Measurements from ENCODE around the gene UNC13B. TPM values are rescaled to one million over a fixed set of nuclear protein-coding genes. Genes with fewer than 3 reads are reported as not detected.

The UNC13B gene
- total and polyA plus RNA-seq, 2 of the 8 experiments (the other 6 are each of a cell fraction or from before 2014, with no cell fraction given) = 23.1 to 51.7 TPM

GRCh38 chr9:35115680-35116538 is 45.9 kb upstream of the UNC13B start, which contains the start of gene ATOSB:
TSS of gene ATOSB (minus strand) at chr9:35115862. CDS start at chr9:35108274, 7,588 bp downstream.
- CTCF ChIA-PET (ENCODE audit: partially characterized antibody) = interaction anchor here (1.4 to 5.5 kb wide), 12 partner anchors 12 to 357 kb away, joined by 3 to 26 read pairs (median 4); no protein-coding TSS in a partner anchor
- TF ChIP-seq TAF1 (IDR thresholded peaks at IDR 0.05; ENCODE audit: low read depth, low read length) (peak; percentile 53; the same call in 1 of the 2 replicates), JUN (IDR thresholded peaks at IDR 0.05; ENCODE audit: low read depth, low read length) (no peak), SIN3A (conservative IDR thresholded peaks at IDR 0.05 in 1 of 2, IDR thresholded peaks at IDR 0.05 in 1 of 2; ENCODE audit: low read depth in 1 of 2, low read length in 2 of 2) (peak; percentile 66 to 84; a peak in 2 of 4 replicates), SP4 (IDR thresholded peaks at IDR 0.05; ENCODE audit: low read length) (0 out of 2 replicates have a peak, but pooled peaks have one; percentile 24), CREB1 (IDR thresholded peaks at IDR 0.05) (peak; percentile 65; the same call in 1 of the 2 replicates), YY1 (IDR thresholded peaks at IDR 0.05; ENCODE audit: low read depth, low read length) (no peak), TBP (IDR thresholded peaks at IDR 0.05; ENCODE audit: low read depth, low read length) (peak; percentile 35; the same call in 1 of the 2 replicates), POU5F1 (IDR thresholded peaks at IDR 0.05; ENCODE audit: low read depth, low read length) (no peak), EGR1 (IDR thresholded peaks at IDR 0.05; ENCODE audit: borderline replicate concordance, low read depth, low read length) (peak; percentile 48; the same call in 1 of the 2 replicates), E2F6 (IDR thresholded peaks at IDR 0.05) (peak; percentile 53; the same call in 1 of the 2 replicates), NRF1 (IDR thresholded peaks at IDR 0.05; ENCODE audit: low read depth, low read length) (no peak)

More at GRCh38 chr9:35115680-35116538, 45.9 kb upstream of the UNC13B start, which contains the start of gene ATOSB:
- Histone ChIP-seq H2BK12ac (ENCODE audit: low read depth, low read length) (peak within 1 kb of the TSS; percentile 80), H3K18ac (ENCODE audit: extremely low read depth, low read length) (peak within 1 kb of the TSS; percentile 90), H2BK120ac (replicated peaks; ENCODE audit: low read depth, low read length) (no peak within 1 kb of the TSS), H3K27me3 (replicated peaks in 1 of 4; ENCODE audit: control insufficient read depth in 3 of 4, extremely low read depth in 1 of 4, insufficient read depth in 3 of 4, low read length in 3 of 4) (no peaks in the 10 kb centered on the region), H4K20me1 (replicated peaks in 1 of 2; ENCODE audit: control insufficient read depth in 1 of 2, insufficient read depth in 2 of 2, low read length in 2 of 2) (no peaks in the 10 kb centered on the region), H2AK5ac (ENCODE audit: low read depth, low read length) (no peak within 1 kb of the TSS), H3K56ac (replicated peaks; ENCODE audit: insufficient read length, low read depth, low read length) (no peak within 1 kb of the TSS), H3K9ac (replicated peaks in 1 of 4; ENCODE audit: extremely low read depth in 1 of 4, low read depth in 3 of 4, low read length in 3 of 4) (peak within 1 kb of the TSS in 3 of 4 experiments; percentile 36 to 63 (median 55); a peak in 6 of 7 replicates), H3K4ac (replicated peaks; ENCODE audit: insufficient read length, low read depth, low read length) (peak within 1 kb of the TSS; percentile 86), H2BK15ac (ENCODE audit: low read length) (0 out of 2 replicates have a peak within 1 kb of the TSS, but pooled peaks have one; percentile 61), H3K23ac (ENCODE audit: insufficient read length) (no peak within 1 kb of the TSS), H3K79me2 (ENCODE audit: control insufficient read depth in 1 of 2, insufficient read depth in 2 of 2, low read length in 2 of 2) (no peaks in the 10 kb centered on the region), H2BK5ac (ENCODE audit: low read depth, low read length) (peak within 1 kb of the TSS; percentile 91), H3K9me3 (ENCODE audit: insufficient read depth in 2 of 2, low read depth in 1 of 2, low read length in 1 of 2) (no peaks in the 10 kb centered on the region), H3K23me2 (ENCODE audit: low read depth, low read length) (peaks cover 22% of the 10 kb centered on the region), H3K79me1 (ENCODE audit: low read depth, low read length) (no peaks in the 10 kb centered on the region), H3K27ac (ENCODE audit: low read depth, low read length) (peak within 1 kb of the TSS; percentile 76), H3K4me2 (ENCODE audit: insufficient read depth in 1 of 2, low read depth in 2 of 2, low read length in 2 of 2) (peak within 1 kb of the TSS; percentile 53 to 99), H4K91ac (replicated peaks; ENCODE audit: insufficient read length, low read length) (peak within 1 kb of the TSS; percentile 27), H3K4me3 (ENCODE audit: extremely low read depth in 1 of 4, insufficient read depth in 2 of 4, low read depth in 3 of 4, low read length in 4 of 4) (peak within 1 kb of the TSS; percentile 49 to 83 (median 76)), H2AFZ (ENCODE audit: low read length) (peak within 1 kb of the TSS; percentile 79; the same call in 1 of the 2 replicates), H3K36me3 (ENCODE audit: control insufficient read depth in 2 of 4, insufficient read depth in 4 of 4, low read length in 3 of 4) (no peaks in the 10 kb centered on the region), H4K5ac (ENCODE audit: insufficient read length, low read depth, low read length) (no peak within 1 kb of the TSS), H4K8ac (ENCODE audit: extremely low read depth, insufficient read depth, low read length) (no peak within 1 kb of the TSS), H3K4me1 (replicated peaks in 1 of 4; ENCODE audit: control insufficient read depth in 3 of 4, insufficient read depth in 4 of 4, low read length in 3 of 4) (peaks cover 4 to 19% (median 11%) of the 10 kb centered on the region in 4 experiments; a peak in 6 of 7 replicates), H3K14ac (ENCODE audit: insufficient read length) (no peak within 1 kb of the TSS), H2BK20ac (ENCODE audit: low read length) (no peak within 1 kb of the TSS)
- WGBS, 2 experiments (ENCODE audit: extremely low coverage in 1 of 2, insufficient coverage in 1 of 2, insufficient read length in 1 of 2, insufficient replicate concordance in 2 of 2, low coverage in 1 of 2, low lambda C conversion rate in 2 of 2, missing lambda C conversion rate in 1 of 2) = 1% methylated on average over 39 of the region's 54 CpGs; no CpG with 5 or more reads in 1 of the 2 experiments
- POLR2A ChIA-PET (ENCODE audit: partially characterized antibody) = interaction anchor here (0.8 to 10.3 kb wide), 5 partner anchors 10 to 46 kb away, joined by 3 to 151 read pairs (median 8); partner anchors contain the start of genes PIGO, STOML2, UNC13B and VCP
- peak; percentile 99 for DNase-seq (ENCODE audit: low read depth in 1 of 2, low spot score in 2 of 2)
- FAIRE-seq = no peak
